H1 (cell line): ENCODE data around the gene FBXO11. TPM values are rescaled to one million over a fixed set of nuclear protein-coding genes. Genes with fewer than 3 reads are reported as not detected.

ENCODE experiments used
- CTCF ChIA-PET: fragments of 300-600 bp; sonication (Branson Sonifier 250); formaldehyde crosslinking; loops from one replicate; lab custom pipeline; 2021; ENCODE audit not compliant: partially characterized antibody; lab: Charles Lee
- POLR2A ChIA-PET: fragments of 300-600 bp; sonication (Branson Sonifier 250); formaldehyde crosslinking; loops from one replicate; lab custom pipeline; 2021; ENCODE audit warnings: inconsistent platforms; ENCODE audit not compliant: partially characterized antibody; lab: Charles Lee
- DNase-seq, 2 experiments: peaks; one replicate each; pipeline versions ENCODE4 v3.0.0 to v3.0.0-alpha.2; 2010 to 2022; ENCODE audit warnings: low spot score in 2 of 2, low read depth in 1 of 2, mixed read lengths in 1 of 2
- FAIRE-seq: peaks from 2 replicates; lab custom pipeline; 2011; peaks lifted over from hg19 to GRCh38; lab: Jason Lieb, UNC
- H2AFZ ChIP-seq: 2 replicates; pipeline ENCODE4 v1.8.1; 2012; ENCODE audit warnings: low read length, inconsistent platforms
- H2AK5ac ChIP-seq: 2 replicates; pipeline ENCODE4 v1.6.1; 2013; ENCODE audit warnings: low read depth, low read length
- H2BK120ac ChIP-seq: replicated peaks from 2 replicates; pipeline ENCODE3; 2013; ENCODE audit warnings: low read depth, low read length, inconsistent platforms
- H2BK12ac ChIP-seq: 2 replicates; pipeline ENCODE4 v1.6.1; 2013; ENCODE audit warnings: low read depth, low read length
- H2BK15ac ChIP-seq: 2 replicates; pipeline ENCODE4 v1.6.1; 2013; ENCODE audit warnings: low read length
- H2BK20ac ChIP-seq: 2 replicates; pipeline ENCODE4 v1.6.1; 2013; ENCODE audit warnings: low read length
- H2BK5ac ChIP-seq: 2 replicates; pipeline ENCODE4 v1.6.1; 2013; ENCODE audit warnings: low read depth, low read length
- H3K14ac ChIP-seq: 2 replicates; pipeline ENCODE4 v1.6.1; 2013; ENCODE audit warnings: inconsistent platforms; ENCODE audit not compliant: insufficient read length
- H3K18ac ChIP-seq: 2 replicates; pipeline ENCODE4 v1.6.1; 2013; ENCODE audit warnings: low read length; ENCODE audit errors: extremely low read depth
- H3K23ac ChIP-seq: 2 replicates; pipeline ENCODE4 v1.6.1; 2013; ENCODE audit warnings: inconsistent platforms; ENCODE audit not compliant: insufficient read length
- H3K23me2 ChIP-seq: 2 replicates; pipeline ENCODE4 v1.6.1; 2013; ENCODE audit warnings: low read depth, low read length
- H3K27ac ChIP-seq: 2 replicates; pipeline ENCODE4 v1.6.1; 2011; ENCODE audit warnings: low read depth, low read length, inconsistent platforms
- H3K27me3 ChIP-seq, 4 experiments: replicated peaks in 1 of 4; 1 replicate in 1 of 4; 2 replicates in 3 of 4; pipeline versions ENCODE4 v1.6.1 to v1.8.1; 2011 to 2013; ENCODE audit warnings: low read length in 3 of 4, mild to moderate bottlenecking in 3 of 4, inconsistent platforms in 2 of 4, mixed read lengths in 2 of 4, moderate library complexity in 1 of 4; ENCODE audit not compliant: control insufficient read depth in 3 of 4, insufficient read depth in 3 of 4; ENCODE audit errors: extremely low read depth in 1 of 4
- H3K36me3 ChIP-seq, 4 experiments: 2 replicates each; pipeline versions ENCODE4 v1.6.1 to v1.8.1; 2011 to 2013; ENCODE audit warnings: mild to moderate bottlenecking in 4 of 4, low read length in 3 of 4, moderate library complexity in 2 of 4, control low read depth in 1 of 4, inconsistent platforms in 1 of 4; ENCODE audit not compliant: insufficient read depth in 4 of 4, control insufficient read depth in 2 of 4
- H3K4ac ChIP-seq: replicated peaks from 2 replicates; pipeline ENCODE3; 2013; ENCODE audit warnings: low read length, low read depth, mixed read lengths, inconsistent platforms; ENCODE audit not compliant: insufficient read length
- H3K4me1 ChIP-seq, 4 experiments: replicated peaks in 1 of 4; 1 replicate in 1 of 4; 2 replicates in 3 of 4; pipeline versions ENCODE4 v1.6.1 to v1.8.1; 2011 to 2013; ENCODE audit warnings: low read length in 3 of 4, inconsistent platforms in 2 of 4, mixed read lengths in 1 of 4; ENCODE audit not compliant: insufficient read depth in 4 of 4, control insufficient read depth in 3 of 4
- H3K4me2 ChIP-seq, 2 experiments: 2 replicates each; pipeline versions ENCODE4 v1.6.1 to v1.8.1; 2011 to 2013; ENCODE audit warnings: low read depth in 2 of 2, low read length in 2 of 2, control low read depth in 1 of 2, inconsistent platforms in 1 of 2, mild to moderate bottlenecking in 1 of 2; ENCODE audit not compliant: insufficient read depth in 1 of 2
- H3K4me3 ChIP-seq, 4 experiments: fragments of 200-600, 300-600 bp in 1 of 4; sonication (generic), shearing (Covaris generic), sonication (Bioruptor Twin) in 1 of 4; 2 replicates each; pipeline versions ENCODE4 v1.5.1 to v1.8.1; 2011 to 2016; ENCODE audit warnings: low read length in 4 of 4, low read depth in 3 of 4, control low read depth in 2 of 4, inconsistent platforms in 2 of 4, mild to moderate bottlenecking in 2 of 4, mixed read lengths in 1 of 4, moderate library complexity in 1 of 4; ENCODE audit not compliant: insufficient read depth in 2 of 4; ENCODE audit errors: extremely low read depth in 1 of 4
- H3K56ac ChIP-seq: replicated peaks from 2 replicates; pipeline ENCODE3; 2013; ENCODE audit warnings: low read depth, mild to moderate bottlenecking, mixed read lengths, low read length, inconsistent platforms; ENCODE audit not compliant: insufficient read length
- H3K79me1 ChIP-seq: 2 replicates; pipeline ENCODE4 v1.6.1; 2013; ENCODE audit warnings: low read depth, low read length, control low read depth
- H3K79me2 ChIP-seq, 2 experiments: 2 replicates each; pipeline versions ENCODE4 v1.6.1 to v1.8.1; 2012 to 2013; ENCODE audit warnings: low read length in 2 of 2, mild to moderate bottlenecking in 2 of 2, inconsistent platforms in 1 of 2; ENCODE audit not compliant: insufficient read depth in 2 of 2, control insufficient read depth in 1 of 2
- H3K9ac ChIP-seq, 4 experiments: replicated peaks in 1 of 4; 1 replicate in 1 of 4; 2 replicates in 3 of 4; pipeline versions ENCODE4 v1.6.1 to v1.8.1; 2011 to 2013; ENCODE audit warnings: low read depth in 3 of 4, low read length in 3 of 4, control low read depth in 2 of 4, mild to moderate bottlenecking in 2 of 4, moderate library complexity in 2 of 4, inconsistent platforms in 1 of 4; ENCODE audit errors: extremely low read depth in 1 of 4
- H3K9me3 ChIP-seq, 2 experiments: 2 replicates each; pipeline versions ENCODE4 v1.6.1 to v1.8.1; 2012 to 2013; ENCODE audit warnings: mild to moderate bottlenecking in 2 of 2, moderate library complexity in 2 of 2, control low read depth in 1 of 2, inconsistent platforms in 1 of 2, low read depth in 1 of 2, low read length in 1 of 2, mixed read lengths in 1 of 2; ENCODE audit not compliant: insufficient read depth in 2 of 2
- H4K20me1 ChIP-seq, 2 experiments: replicated peaks in 1 of 2; 2 replicates each; pipeline versions ENCODE3 to v1.8.1; 2011 to 2013; ENCODE audit warnings: inconsistent platforms in 2 of 2, low read length in 2 of 2, mild to moderate bottlenecking in 1 of 2; ENCODE audit not compliant: insufficient read depth in 2 of 2, control insufficient read depth in 1 of 2
- H4K5ac ChIP-seq: 2 replicates; pipeline ENCODE4 v1.6.1; 2013; ENCODE audit warnings: low read length, low read depth, mixed read lengths, inconsistent platforms; ENCODE audit not compliant: insufficient read length
- H4K8ac ChIP-seq: 2 replicates; pipeline ENCODE4 v1.8.0; 2013; ENCODE audit warnings: mild to moderate bottlenecking, moderate library complexity, low read length, inconsistent platforms; ENCODE audit not compliant: insufficient read depth; ENCODE audit errors: extremely low read depth
- H4K91ac ChIP-seq: replicated peaks from 2 replicates; pipeline ENCODE3; 2013; ENCODE audit warnings: low read length, mixed read lengths, inconsistent platforms; ENCODE audit not compliant: insufficient read length
- BACH1 ChIP-seq: IDR thresholded peaks from 2 replicates; pipeline ENCODE4 v1.6.1; 2012; ENCODE audit warnings: low read length, improper control_type of control experiment
- CTBP2 ChIP-seq: IDR thresholded peaks from 2 replicates; pipeline ENCODE4 v1.7.0; 2011; ENCODE audit warnings: borderline replicate concordance, mild to moderate bottlenecking, moderate library complexity, mixed read lengths, low read length; ENCODE audit not compliant: insufficient read depth, insufficient read length
- WGBS, 2 experiments: shearing (Covaris generic) in 1 of 2; methylation state at CpG; one replicate each; pipeline versions ENCODE4 v1.1.6 to v1.1.7; 2013 to 2015; ENCODE audit warnings: low lambda C conversion rate in 2 of 2, mixed read lengths in 2 of 2, inconsistent platforms in 1 of 2, low coverage in 1 of 2, missing lambda C conversion rate in 1 of 2; ENCODE audit not compliant: insufficient replicate concordance in 2 of 2, insufficient coverage in 1 of 2, insufficient read length in 1 of 2; ENCODE audit errors: extremely low coverage in 1 of 2, missing lambda C conversion rate in 1 of 2; 5-methylcytosine and 5-hydroxymethylcytosine counted together
- polyA plus RNA-seq, 7 experiments: library from polyadenylated mRNA; depleted of rRNA in 3 of 7; stranded (reverse) in 5 of 7; unstranded in 2 of 7; fragments of >200 nt in 5 of 7; fragments of 200-250 nt in 2 of 7; gene quantifications; 1 replicate in 5 of 7; 2 replicates in 1 of 7; 4 replicates in 1 of 7; pipeline versions ENCODE4 v1.2.1 to v1.2.3, GENCODE V29; 2011 to 2013; ENCODE audit warnings: missing spikeins in 2 of 7, mixed read lengths in 2 of 7
- total RNA-seq: library from RNA; stranded (reverse); fragmentation: NEBNext Ultra II Directional; extraction: Animal tissue kit (Norgen Biotek cat#: 25700); gene quantifications from 2 replicates; pipeline ENCODE4 v1.2.1, GENCODE V29; 2021

The FBXO11 gene
- total and polyA plus RNA-seq, 2 of the 8 experiments (the other 6 are each of a cell fraction or from before 2014, with no cell fraction given), result 21.7 to 57.3 TPM

GRCh38 chr2:47897883-47898731 is 8.2 kb downstream of the FBXO11 start:
- Histone ChIP-seq H4K20me1 (peaks cover 6 to 11% of the 10 kb centered on the region in 2 experiments), H3K36me3 (no peaks in the 10 kb centered on the region), H4K91ac (no peak overlapping the region), H2BK12ac (no peak overlapping the region), H3K18ac (no peak overlapping the region), H3K4ac (no peak overlapping the region), H3K27me3 (no peaks in the 10 kb centered on the region), H2BK15ac (no peak overlapping the region), H2AFZ (no peak overlapping the region), H3K4me3 (no peak overlapping the region), H2AK5ac (no peak overlapping the region), H3K9me3 (no peaks in the 10 kb centered on the region), H4K8ac (no peak overlapping the region), H3K27ac (no peak overlapping the region), H3K79me2 (peaks cover 21 to 98% of the 10 kb centered on the region in 2 experiments), H4K5ac (no peak overlapping the region), H3K9ac (no peak overlapping the region), H2BK120ac (no peak overlapping the region), H3K4me1 (peaks cover 0 to 2% (median 0%) of the 10 kb centered on the region in 4 experiments; a peak in 1 of 7 replicates), H3K4me2 (no peak overlapping the region), H2BK5ac (no peak overlapping the region), H2BK20ac (no peak overlapping the region), H3K23ac (no peak overlapping the region), H3K14ac (no peak overlapping the region), H3K79me1 (no peaks in the 10 kb centered on the region; the same call in 1 of the 2 replicates), H3K23me2 (no peaks in the 10 kb centered on the region), H3K56ac (no peak overlapping the region)
- CTCF ChIA-PET, result interaction anchor here (1.0 kb wide), 1 partner anchor 41 kb away, joined by 4 read pairs; no protein-coding TSS in a partner anchor
- 46% methylated on average over 4 of the region's 4 CpGs; no CpG with 5 or more reads in 1 of the 2 experiments for WGBS, 2 experiments
- DNase-seq (no peak), FAIRE-seq (no peak)
- POLR2A ChIA-PET, result no interaction called here
- TF ChIP-seq BACH1 (no peak), CTBP2 (no peak)
